Inferior parietal cortex (tissue), 1 donor: ENCODE measurements around the gene DACT2.
A peak's percentile ranks its signal among the peaks of the same experiment; 100 is the strongest.
"Not testable (repeated sequence)": the region's sequence is repeated elsewhere in the genome, so short reads cannot be mapped to it uniquely, and the experiment has no call there.

Experiments
- DNase-seq: peaks from one replicate; pipeline ENCODE4 v3.0.0-alpha.2; 2016; ENCODE audit errors: extremely low spot score

DACT2 gene

DNA sequence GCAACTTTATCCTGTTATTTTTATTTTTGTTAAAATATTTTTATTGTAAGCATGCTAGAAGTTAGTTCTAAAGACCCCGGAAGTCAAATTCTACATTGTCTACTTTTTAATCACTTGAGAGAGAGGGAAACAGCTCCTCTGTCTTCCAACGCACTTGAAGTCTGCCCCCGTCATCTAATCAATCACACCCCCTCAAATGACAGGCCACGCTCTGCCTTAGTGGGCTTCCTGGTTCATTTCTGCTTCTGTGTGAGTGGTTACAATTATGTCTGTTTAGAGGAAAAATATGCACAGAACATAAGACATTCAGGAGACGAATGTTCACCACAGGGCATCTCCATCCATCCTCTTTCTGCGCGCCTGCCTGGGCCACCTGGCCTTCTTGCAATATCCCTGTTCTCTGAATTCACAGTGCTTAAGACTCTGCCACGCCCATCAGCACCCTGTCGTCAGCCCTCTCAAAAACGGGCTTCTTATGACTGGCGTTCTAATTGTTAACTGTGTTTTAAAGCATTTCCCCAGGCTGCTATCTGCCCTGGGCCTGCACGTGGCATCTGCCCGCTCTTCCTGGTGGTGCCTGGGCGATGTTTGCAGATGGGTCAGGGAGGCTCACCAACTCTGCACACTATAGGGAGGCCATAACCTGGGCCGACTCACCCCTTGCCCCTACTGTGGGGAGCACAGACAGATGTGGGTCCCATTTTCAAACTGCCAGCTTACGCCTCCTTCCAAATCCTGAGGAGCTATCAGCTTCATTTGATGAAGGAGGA lies 15.4 kb downstream of the DACT2 start:
- no peak for DNase-seq

DNA sequence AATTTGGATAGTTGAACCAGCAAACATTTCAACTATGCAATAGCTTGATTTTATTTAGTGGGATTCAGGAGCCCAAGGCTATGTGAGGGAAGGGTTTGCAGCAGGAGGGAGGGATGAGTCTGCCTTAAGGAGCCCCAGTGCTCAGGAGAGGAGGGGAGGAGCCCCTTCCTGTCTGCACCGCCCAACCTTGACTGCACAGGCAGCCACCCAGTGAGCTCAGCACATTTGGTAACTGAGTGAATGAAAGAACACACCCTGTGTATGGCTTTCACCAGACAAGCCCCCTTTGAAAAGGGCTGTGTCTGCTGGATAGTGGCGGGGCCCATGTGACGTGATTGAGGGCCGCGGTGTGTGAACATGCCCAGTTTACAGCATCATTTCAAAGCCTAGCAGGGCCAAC lies 17.0 kb downstream of the DACT2 start:
- no peak for DNase-seq

DNA sequence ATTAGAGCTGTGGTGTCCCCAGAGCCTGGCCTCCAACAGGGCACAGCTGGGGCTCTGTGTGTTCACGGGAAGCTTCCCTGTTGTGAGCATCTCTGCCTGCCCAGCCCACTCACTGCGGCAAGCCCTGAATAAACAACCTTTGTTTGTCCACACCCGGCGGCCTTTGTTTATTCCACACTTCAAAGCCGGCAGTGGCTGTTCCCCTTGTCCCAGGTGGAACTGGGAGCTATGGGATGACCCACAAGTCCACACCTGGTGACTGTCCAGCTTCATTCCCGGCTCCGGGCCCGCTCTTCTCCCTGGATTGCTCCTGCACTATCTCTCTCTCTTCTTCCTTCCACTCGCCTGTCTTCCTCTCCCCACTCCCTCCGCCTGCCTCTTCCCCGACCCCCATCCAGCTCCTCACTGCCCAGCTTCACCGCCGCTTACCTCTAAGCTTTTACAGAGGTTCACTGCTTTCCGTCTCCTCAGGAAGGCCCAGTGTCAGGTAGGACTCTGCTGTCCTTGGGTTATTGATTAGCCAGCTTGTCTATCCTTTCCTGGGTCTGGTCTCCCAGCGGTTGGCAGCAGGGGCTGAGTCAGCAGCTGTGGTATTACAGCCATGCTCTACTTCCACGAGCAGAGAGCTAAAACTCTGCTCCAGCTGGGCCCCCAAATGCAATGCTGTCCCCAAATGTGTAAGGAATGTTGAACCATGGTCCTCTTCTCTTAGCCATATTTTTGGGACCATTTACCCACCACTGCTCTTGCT lies 17.8 kb downstream of the DACT2 start:
- no peak for DNase-seq

DNA sequence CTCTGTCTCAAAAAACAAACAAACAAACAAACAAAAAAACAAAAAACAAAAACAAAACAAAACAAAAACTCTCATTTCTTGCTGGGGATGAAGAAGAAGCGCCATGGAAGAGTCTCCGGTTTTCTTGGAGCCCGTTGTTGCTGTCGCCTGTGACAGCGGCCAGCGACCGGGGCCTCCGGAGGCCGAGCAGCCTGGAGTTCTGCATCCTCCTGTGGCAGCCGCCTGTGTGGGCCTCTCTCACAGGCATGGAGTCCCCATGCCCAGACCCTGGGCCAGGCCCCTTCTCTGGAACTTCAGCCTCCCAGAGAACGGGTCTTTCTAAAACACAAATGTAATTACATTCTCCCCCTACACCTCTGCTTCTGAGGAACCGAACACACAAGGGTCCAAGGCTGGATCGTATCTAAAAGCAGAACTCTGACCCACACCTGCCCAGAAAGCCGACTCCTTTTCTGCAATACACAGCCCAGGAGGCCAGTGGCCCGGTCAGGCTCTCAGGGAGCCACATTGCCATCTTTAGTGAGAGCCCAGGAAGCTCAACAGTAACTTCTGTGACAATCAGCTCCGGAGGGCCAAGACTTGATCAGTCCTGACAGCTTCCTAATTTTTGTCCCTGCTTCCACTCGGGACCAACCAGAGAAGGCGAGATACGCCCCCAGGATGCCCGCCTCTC lies 18.5 kb downstream of the DACT2 start:
- no peak for DNase-seq

DNA sequence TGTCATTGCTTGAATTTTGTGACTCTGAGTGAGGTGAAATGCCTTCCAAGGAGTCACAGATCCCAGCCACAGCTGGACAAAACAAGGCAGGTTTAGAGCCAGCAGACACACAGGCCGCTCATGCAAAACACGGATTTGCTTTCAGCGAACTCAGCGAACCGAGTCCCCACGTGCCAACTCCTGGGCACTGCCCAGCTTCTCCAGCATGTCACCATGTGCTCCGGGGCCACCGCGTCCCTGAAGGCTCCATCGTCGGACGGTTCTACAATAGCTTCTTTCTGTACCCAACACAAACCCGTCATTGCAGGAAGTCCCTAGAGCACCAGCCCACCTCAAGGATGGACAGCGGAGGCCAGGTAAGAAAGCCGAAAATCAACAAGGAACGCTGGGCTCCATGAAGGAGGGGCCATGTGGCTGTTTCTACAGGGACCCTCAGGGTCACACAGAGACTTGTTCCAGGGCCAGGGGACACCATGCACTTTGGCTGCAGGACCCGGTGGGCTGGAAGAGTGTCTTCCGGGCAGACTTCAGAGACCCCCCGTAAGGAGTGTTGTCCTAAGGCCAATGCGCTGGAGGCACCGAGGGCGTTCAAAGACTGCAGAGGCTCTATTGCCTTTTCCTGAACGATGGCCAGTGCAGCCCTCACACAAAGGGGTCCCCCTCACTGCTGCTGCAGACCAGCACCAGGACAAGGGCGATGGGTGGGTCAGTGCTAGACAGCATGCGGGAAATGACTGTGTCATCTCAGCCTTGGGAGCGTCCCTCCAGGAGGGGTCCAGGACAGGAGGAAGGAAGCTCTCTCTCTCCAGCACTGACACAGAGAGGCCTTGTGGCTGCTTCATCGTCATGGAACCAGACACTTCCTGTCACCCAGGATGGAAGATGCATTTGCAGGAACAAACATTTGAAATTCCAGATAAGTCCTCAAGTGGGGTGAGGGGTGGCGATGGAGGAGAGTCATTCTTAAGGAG lies 19.8 kb downstream of the DACT2 start:
- DNase-seq, result no peak

DNA sequence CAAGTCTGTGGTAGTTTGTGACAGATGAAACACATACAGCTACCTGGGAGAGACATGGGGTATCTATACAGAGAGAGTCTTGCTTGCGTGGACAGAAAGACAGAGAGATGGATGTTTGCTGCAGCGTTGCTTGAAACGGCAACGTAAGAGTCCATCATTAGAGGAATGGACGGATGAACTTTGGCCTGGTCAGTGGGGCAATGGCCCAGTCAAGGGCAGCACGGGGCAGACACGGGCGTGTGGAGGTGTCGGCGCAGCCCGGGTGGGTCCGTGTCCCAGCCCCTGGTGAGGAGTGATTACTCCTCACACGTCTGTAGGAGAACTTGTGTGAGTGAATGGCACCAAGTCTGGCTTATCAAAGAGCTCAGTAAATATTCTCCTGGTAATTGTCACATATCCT lies 21.9 kb downstream of the DACT2 start:
- no peak for DNase-seq

DNA sequence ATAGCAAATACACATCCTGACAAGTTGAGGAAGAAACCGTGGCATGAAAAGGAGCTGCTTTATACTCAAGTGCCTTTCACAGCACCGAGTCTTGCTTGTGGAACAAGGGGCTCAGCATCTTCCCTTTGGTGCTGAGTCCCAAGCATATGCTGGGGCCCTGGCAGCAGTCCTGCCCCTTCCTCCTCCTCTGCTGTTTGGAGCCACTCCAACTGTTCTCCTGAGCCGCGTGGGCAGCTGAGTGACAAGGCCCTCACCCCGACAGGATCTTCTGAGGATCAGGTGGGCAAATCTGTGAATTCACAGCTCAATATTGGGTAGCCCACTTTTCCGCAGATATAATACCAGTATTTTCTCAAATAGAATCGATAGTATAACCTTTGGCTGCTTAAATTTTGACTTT lies 24.7 kb downstream of the DACT2 start:
- no peak for DNase-seq

DNA sequence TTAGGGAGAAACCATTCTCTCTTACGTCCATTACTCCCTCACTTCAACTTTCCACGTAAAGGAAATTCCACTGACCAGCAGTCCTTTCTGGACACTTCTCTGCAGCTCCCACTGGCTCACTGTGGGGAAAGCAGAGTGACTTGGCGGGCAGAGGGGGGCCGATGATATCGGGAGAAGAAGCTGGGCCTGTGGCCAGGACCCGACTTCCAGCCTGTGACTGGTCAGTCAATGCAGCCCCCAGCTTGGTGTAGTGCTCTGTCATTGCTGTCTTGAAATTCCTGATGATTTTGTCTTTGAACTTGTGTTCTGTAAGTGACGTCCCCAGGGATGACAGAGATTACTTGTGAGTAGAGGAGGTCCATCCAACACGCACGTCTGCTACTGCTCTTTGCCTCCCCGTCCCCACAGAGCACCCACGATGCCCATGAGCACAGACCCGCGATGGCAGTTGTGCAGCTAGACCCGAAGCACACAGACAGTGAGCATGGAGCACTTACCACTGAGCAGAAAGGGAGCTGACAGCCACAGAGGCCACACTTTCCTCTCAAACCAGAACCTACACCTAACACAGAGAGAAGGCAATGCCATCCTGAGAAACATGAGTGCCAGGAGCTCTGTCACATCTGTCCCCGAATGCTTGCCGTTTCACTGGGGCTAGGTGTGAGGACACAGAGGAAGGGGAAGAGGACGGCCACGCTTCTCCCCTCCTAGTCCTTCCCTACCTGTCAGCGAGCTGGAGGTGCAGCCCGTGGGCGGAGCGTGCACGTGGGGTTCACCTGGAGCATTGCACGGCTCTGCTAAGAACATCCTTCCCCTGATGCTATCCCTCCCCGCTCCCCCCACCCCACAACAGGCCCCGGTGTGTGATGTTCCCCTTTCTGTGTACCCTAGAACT lies 25.7 kb downstream of the DACT2 start:
- DNase-seq, result no peak

DNA sequence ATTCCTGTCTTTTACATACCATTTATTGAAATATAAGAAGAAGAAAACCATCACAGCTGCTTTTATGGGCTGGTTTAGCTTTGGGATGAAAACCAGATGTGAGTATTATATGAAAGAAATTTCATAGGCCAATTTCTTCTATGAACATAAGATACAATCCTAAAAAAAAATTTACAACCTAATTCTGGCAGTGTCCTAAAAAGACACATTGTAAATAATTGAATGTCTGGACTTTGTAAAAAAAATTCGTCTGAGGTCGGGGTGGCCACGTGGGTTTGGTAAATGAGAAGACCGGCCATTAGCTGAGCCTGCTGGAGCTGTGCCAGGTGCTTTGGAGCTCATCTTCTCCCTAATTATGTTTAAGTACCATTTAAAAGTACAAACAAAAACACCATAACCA lies 26.8 kb downstream of the DACT2 start:
- DNase-seq, result no peak

DNA sequence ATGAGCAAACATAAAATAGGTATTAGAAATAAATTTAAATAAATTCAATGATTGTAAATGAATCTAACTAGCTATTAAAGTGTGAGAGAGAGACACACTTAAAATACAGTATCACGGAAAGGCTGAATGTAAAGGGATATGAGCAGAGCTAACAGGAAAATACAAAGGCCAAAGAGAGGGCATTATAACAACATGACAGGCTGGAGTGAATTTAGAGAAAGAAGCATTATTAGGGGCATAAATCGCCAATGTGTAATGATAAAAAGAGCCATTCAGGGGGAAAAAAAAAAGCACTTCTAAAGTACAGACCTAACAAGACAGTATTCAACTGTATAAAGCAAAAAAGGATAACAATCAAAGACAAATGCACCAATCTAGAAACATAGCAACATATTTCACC lies 28.1 kb downstream of the DACT2 start:
- peak; percentile 26 for DNase-seq

DNA sequence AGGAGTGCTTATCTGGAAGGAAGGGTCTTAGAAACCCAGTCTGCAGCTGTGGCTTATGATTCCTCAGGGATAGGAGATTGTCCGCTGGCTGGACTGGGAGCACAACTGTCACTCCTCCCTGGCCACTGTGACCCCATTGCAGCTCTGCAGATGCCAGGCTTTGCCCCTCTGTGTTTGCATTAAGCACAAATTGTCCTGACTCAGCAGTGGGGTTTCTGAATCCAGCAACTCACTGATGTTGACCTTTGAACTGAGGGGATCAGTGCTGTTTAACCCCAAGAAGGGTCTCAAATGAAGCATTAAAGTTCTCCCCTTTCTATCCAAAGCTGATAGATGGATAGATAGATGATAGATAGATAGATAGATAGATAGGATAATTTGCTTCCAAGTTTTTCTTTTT lies 29.5 kb downstream of the DACT2 start:
- no peak for DNase-seq

DNA sequence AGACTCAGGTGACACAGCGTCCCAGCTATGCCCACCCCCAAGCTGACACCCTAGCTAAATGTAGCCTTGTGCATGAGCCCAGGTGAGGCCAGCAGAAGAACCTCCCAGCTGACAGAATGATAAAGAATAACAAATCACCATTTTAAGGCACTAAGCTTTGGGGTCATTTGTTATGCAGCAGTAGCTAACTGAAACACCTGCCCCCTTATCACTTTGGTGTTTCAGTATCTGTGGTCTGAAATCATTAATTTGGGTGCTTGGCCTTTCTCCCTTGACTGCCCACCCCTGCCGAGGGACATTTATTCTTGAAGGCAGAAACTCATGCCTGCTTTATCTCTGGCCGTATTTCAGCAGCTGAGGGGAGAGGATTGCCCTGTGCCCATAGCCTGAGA lies 30.0 kb downstream of the DACT2 start:
- no peak for DNase-seq

DNA sequence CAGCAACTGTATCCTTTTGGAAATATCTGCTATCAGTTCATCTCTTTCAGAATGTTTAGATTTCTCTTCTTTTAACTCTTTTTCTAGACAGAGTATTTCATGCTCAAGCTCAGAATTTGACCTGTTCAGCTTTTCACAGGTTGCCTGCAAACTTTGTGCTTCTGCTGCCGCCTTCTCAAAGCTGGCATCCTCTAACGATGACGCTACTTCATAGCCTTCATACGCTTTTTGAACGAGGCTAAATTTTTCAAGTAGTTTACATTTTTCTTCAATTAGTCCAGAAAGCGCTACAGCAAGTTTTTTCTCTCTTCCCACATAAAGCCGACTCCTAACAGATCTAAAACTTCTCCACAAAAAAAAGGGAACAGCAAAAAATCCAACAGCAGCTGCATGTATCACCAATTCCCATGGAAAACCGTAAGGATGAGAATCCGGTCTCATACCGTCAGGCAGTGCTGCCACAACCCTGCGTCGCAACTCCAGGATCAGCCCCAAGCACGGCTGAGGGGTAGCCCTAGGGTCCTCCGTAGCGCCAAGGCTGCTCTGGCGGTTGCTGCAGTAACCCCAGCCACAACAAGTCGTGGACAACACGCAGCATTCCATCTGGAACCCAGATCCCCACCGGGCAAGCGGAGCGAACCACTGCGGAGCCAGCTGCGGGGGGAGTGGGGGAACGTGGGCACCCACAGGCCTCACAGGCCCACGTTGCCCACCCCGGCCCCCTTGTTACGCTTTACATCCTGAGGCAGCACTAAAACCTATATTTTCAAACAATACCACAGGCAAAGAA lies 30.6 kb downstream of the DACT2 start:
- no peak for DNase-seq

DNA sequence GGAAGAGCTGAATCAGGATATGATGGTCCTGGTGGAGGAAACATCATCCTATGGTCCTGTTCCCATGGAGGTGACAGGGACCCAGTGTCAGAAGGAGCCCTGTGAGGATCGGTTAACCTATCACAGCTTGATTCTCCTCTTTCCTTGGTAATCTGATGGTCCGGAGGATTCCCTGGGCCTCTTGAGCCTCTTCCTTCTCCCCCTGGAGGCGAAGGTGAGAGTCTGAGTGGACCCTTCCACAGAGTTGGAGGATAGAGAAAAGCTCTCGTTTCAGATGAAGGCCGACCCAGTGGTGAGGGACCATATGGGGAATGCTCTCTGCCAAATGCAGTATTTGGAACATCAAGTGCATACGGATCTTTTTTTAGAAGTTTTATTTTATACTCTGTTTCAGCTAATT lies 32.1 kb downstream of the DACT2 start:
- DNase-seq, result not testable (repeated sequence)

DNA sequence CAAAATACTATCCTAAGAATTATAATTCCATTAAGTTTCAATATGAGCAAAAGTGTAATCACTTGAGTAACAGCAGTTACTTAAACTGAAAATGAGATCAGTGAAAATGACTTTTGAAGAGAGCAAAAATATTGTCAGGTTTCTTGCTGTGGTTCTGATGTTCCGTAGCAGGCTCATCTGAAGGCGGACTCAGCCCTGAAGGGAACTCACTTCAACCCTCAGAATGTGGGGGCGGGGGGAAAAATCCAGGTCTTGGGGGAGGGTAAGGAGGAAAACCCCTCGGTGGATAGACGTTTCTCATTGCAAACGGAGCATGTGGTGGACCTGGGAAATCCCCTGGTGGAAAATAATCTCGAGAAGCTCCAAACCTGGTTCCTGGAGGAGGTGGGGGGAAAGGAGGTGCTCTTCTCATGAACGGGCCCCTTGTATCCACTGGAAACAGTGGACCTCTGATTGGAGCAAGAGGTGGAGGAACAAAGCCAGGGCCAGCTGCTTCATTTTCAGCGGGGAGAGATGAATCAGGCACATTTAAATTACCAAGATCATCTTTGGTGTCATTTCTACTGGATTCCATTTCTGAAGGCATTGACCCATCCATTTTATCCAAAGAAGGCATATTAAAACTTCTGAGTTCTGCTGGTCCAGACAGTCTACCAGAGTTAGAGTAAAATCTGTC lies 32.7 kb downstream of the DACT2 start:
- not testable (repeated sequence) for DNase-seq

DNA sequence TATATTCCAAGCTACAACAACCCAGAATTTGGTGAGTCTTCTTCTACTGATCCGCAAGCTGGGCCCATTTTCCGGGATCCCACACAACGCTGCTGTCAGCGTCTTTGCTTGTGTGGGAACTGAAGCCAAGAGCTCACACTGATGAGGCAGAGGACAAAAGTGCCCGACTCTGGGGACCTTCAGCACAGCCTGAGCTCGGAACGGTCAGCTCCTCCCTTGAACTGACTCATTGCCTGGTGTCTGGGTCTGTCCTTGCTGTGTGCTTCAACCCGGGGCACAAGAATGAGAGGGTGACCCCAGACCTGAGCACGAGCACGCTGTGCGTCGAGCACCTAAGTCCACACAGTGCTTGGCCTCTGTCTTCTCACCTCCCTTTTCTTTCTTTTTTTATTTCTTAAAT lies 33.5 kb downstream of the DACT2 start:
- DNase-seq, result no peak

DNA sequence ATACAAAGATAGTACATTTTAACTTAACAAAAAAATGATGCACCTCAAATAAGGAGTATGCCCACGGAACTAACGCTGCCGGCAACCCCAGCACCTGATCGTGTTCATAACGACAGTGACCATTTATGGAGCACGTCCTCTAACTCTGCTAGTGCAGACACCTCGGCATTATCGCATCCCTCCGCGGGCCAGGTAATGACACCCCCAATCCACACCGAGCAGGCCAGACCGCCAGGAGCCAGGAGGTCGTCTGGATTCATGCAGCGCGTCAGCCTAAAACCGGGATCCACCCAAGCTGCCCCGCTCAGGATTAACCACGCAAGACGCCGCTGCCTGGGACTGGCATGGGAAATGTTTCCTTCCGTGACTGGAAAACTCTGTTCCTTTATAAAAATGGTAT lies 34.1 kb downstream of the DACT2 start:
- no peak for DNase-seq

DNA sequence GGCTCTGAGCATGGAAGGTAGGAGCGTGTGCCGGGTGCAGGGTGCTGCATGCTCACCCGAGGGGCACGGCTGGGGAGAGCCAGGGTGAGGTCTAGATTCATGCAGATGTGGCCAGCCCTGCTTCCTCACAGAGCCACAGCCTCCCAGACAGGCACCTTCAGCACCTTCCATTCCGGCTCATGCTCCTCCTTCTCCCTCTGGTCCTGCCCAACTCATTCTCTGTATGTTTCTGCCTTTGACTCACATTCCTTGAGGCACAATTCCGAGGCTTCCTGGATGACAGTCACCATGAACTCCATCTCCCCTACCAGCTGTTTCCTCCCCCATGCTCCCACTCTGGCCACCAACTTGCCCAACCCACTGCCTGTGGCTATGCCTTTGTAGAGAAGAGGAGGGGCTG lies 35.4 kb downstream of the DACT2 start:
- no peak for DNase-seq

DNA sequence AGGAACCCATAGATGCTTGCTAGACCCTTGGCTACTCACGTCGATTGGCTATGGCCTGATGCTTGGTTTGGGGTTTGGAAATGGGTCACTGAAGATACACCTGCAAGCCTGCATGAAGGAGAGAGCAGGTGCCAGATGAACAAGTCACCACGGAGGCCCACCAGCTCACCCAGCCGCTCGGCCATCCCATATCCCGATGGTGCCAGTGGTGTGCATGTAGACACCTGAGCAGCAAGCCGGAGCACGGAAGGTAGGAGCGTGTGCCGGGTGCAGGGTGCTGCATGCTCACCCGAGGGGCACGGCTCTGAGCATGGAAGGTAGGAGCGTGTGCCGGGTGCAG lies 35.9 kb downstream of the DACT2 start:
- no peak for DNase-seq
